ENCODE data around the gene UBL4A. TPM values are rescaled to one million over a fixed set of nuclear protein-coding genes. Genes with fewer than 3 reads are reported as not detected.

The UBL4A gene
- total and polyA plus RNA-seq, 2 of the 13 experiments (the other 11 are each of a cell fraction or from before 2014, with no cell fraction given), result 16.8 to 25.5 TPM

- TF ChIP-seq, protein P1, sequence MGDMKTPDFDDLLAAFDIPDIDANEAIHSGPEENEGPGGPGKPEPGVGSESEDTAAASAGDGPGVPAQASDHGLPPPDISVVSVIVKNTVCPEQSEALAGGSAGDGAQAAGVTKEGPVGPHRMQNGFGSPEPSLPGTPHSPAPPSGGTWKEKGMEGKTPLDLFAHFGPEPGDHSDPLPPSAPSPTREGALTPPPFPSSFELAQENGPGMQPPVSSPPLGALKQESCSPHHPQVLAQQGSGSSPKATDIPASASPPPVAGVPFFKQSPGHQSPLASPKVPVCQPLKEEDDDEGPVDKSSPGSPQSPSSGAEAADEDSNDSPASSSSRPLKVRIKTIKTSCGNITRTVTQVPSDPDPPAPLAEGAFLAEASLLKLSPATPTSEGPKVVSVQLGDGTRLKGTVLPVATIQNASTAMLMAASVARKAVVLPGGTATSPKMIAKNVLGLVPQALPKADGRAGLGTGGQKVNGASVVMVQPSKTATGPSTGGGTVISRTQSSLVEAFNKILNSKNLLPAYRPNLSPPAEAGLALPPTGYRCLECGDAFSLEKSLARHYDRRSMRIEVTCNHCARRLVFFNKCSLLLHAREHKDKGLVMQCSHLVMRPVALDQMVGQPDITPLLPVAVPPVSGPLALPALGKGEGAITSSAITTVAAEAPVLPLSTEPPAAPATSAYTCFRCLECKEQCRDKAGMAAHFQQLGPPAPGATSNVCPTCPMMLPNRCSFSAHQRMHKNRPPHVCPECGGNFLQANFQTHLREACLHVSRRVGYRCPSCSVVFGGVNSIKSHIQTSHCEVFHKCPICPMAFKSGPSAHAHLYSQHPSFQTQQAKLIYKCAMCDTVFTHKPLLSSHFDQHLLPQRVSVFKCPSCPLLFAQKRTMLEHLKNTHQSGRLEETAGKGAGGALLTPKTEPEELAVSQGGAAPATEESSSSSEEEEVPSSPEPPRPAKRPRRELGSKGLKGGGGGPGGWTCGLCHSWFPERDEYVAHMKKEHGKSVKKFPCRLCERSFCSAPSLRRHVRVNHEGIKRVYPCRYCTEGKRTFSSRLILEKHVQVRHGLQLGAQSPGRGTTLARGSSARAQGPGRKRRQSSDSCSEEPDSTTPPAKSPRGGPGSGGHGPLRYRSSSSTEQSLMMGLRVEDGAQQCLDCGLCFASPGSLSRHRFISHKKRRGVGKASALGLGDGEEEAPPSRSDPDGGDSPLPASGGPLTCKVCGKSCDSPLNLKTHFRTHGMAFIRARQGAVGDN (CRISPR knock-in tag; IDR thresholded peaks at IDR 0.05), result peak; percentile 76
- TF ChIP-seq, protein P2, sequence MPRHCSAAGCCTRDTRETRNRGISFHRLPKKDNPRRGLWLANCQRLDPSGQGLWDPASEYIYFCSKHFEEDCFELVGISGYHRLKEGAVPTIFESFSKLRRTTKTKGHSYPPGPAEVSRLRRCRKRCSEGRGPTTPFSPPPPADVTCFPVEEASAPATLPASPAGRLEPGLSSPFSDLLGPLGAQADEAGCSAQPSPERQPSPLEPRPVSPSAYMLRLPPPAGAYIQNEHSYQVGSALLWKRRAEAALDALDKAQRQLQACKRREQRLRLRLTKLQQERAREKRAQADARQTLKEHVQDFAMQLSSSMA (CRISPR knock-in tag; IDR thresholded peaks at IDR 0.05), result no peak
- TF ChIP-seq ZNF292 (CRISPR knock-in tag; IDR thresholded peaks at IDR 0.05; ENCODE audit: borderline replicate concordance, low read depth), result no peak
- TF ChIP-seq HOXA3 (CRISPR knock-in tag; IDR thresholded peaks at IDR 0.05), result 0 out of 2 replicates have a peak, but pooled peaks have one; percentile 8
- TF ChIP-seq ATF7-NPFF (CRISPR knock-in tag; IDR thresholded peaks at IDR 0.05; ENCODE audit: low read depth), result no peak
- TF ChIP-seq NFYC (CRISPR knock-in tag; IDR thresholded peaks at IDR 0.05), result no peak
- TF ChIP-seq KDM5B (CRISPR knock-in tag; IDR thresholded peaks at IDR 0.05; ENCODE audit: borderline replicate concordance), result 0 out of 2 replicates have a peak, but pooled peaks have one; percentile 16
- no peak for TF ChIP-seq ZNF253 (CRISPR knock-in tag; IDR thresholded peaks at IDR 0.05; ENCODE audit: borderline replicate concordance)
- TF ChIP-seq MYC (CRISPR knock-in tag; IDR thresholded peaks at IDR 0.05; ENCODE audit: borderline replicate concordance), result no peak
- TF ChIP-seq PLRG1 (conservative IDR thresholded peaks at IDR 0.05), result no peak
- TF ChIP-seq ZNF772 (CRISPR knock-in tag; IDR thresholded peaks at IDR 0.05), result 0 out of 2 replicates have a peak, but pooled peaks have one; percentile 40
- TF ChIP-seq ZNF501 (CRISPR knock-in tag; IDR thresholded peaks at IDR 0.05), result no peak
- TF ChIP-seq RNF2 (conservative IDR thresholded peaks at IDR 0.05; ENCODE audit: low read depth), result 0 out of 2 replicates have a peak, but pooled peaks have one; percentile 29
- no peak for TF ChIP-seq ZBTB44 (CRISPR knock-in tag; IDR thresholded peaks at IDR 0.05)
- TF ChIP-seq, protein P3, sequence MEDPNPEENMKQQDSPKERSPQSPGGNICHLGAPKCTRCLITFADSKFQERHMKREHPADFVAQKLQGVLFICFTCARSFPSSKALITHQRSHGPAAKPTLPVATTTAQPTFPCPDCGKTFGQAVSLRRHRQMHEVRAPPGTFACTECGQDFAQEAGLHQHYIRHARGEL (CRISPR knock-in tag; IDR thresholded peaks at IDR 0.05), result no peak
- TF ChIP-seq ZNF484 (CRISPR knock-in tag; IDR thresholded peaks at IDR 0.05; ENCODE audit: borderline replicate concordance, low read depth), result no peak
- TF ChIP-seq ZNF580 (CRISPR knock-in tag; IDR thresholded peaks at IDR 0.05; ENCODE audit: borderline replicate concordance, low read depth), result no peak
- no peak for TF ChIP-seq ZNF766 (CRISPR knock-in tag; IDR thresholded peaks at IDR 0.05; ENCODE audit: borderline replicate concordance)
- no peak for TF ChIP-seq FOXP1 (IDR thresholded peaks at IDR 0.05)
- TF ChIP-seq FOXP1 (CRISPR knock-in tag; IDR thresholded peaks at IDR 0.05), result no peak
- TF ChIP-seq CREB1 (IDR thresholded peaks at IDR 0.05), result peak; percentile 80; the same call in 1 of the 2 replicates
- no peak for TF ChIP-seq CREB1 (CRISPR knock-in tag; IDR thresholded peaks at IDR 0.05)
Observed at GRCh38 chrX:154443992-154444754, 42.2 kb downstream of the UBL4A start, which contains the start of gene FAM50A (continued).
